OCI-LY3 (cell line): ENCODE results near the gene BRI3BP.

Source experiments
- EZH2phosphoT487 ChIP-seq: fragments of 200-600 bp; shearing (Covaris generic); IDR thresholded peaks from 2 replicates; pipeline ENCODE4 v1.6.1; 2018; ENCODE audit warnings: antibody characterized with exemption, mixed run types, low read depth
- TF ChIP-seq, protein P1 (sequence below): fragments of 200-600, 300-600 bp; sonication (generic); IDR thresholded peaks from 2 replicates; pipeline ENCODE4 v1.5.1; 2014; ENCODE audit warnings: antibody characterized with exemption, low read length, low read depth

DNA sequence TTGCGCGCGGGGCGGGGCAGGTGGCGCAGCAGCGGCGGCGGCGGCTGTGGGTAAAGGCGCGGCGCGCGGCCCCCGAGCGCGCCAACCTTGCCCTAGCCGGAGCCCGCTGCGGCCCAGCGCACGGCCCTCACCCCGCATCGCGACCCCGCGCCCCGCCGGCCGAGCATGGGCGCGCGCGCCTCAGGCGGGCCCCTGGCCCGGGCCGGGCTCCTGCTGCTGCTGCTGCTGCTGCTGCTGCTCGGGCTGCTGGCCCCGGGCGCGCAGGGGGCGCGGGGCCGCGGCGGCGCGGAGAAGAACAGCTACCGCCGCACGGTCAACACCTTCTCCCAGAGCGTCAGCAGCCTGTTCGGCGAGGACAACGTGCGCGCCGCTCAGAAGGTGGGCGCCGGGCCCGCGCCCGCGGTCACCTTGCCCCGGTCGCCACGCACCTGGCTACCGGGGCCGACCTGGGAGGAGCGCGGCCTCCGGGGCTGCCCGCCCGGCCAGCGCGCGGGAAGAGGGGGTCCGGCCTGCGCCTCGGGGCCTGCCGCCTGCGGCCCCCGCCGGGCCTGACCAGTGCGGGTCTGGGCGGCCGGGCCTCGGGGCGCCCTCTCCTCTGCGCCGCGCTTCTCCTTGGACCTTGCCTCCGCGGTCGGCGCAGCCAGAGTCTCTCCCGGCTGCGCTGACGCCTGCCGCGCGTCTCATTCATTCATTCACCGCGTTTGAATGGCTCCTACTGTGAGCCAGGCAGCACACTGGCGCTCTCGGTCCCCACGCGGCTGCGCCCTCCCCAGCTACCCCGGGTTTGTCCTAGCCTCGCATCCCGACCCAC lies at the start of gene BRI3BP:
- TF ChIP-seq, protein P1, sequence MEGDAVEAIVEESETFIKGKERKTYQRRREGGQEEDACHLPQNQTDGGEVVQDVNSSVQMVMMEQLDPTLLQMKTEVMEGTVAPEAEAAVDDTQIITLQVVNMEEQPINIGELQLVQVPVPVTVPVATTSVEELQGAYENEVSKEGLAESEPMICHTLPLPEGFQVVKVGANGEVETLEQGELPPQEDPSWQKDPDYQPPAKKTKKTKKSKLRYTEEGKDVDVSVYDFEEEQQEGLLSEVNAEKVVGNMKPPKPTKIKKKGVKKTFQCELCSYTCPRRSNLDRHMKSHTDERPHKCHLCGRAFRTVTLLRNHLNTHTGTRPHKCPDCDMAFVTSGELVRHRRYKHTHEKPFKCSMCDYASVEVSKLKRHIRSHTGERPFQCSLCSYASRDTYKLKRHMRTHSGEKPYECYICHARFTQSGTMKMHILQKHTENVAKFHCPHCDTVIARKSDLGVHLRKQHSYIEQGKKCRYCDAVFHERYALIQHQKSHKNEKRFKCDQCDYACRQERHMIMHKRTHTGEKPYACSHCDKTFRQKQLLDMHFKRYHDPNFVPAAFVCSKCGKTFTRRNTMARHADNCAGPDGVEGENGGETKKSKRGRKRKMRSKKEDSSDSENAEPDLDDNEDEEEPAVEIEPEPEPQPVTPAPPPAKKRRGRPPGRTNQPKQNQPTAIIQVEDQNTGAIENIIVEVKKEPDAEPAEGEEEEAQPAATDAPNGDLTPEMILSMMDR: no peak
- TF ChIP-seq EZH2phosphoT487: no peak
